GM19397 (cell line): ENCODE measurements around the gene CDSN.

Experiments used
- ATAC-seq: cut with Tn5 transposase; IDR thresholded peaks from one replicate; pipeline ENCODE4 v1.9.1; 2021; ENCODE audit warnings: mild to moderate bottlenecking, moderate library complexity; ENCODE audit not compliant: unreplicated experiment

The CDSN gene

GRCh38 chr6:31116661-31117385, 3.4 kb downstream of the CDSN start:
- no peak for ATAC-seq

GRCh38 chr6:31115941-31116560, 4.2 kb downstream of the CDSN start:
- ATAC-seq = no peak

GRCh38 chr6:31114970-31115849, 5.0 kb downstream of the CDSN start:
- no peak for ATAC-seq

- no peak for ATAC-seq
These were observed 5.7 kb downstream of the CDSN start, which contains the start of gene PSORS1C1 for GRCh38 chr6:31114541-31114878. Gene PSORS1C1 (plus strand): TSS chr6:31114800. CDS start chr6:31129633, 14,833 bp downstream.

- no peak for ATAC-seq
These were observed 6.2 kb downstream of the CDSN start for GRCh38 chr6:31113861-31114540.

- ATAC-seq = no peak
These were observed 7.8 kb downstream of the CDSN start, which contains the start of gene C6orf15 for GRCh38 chr6:31112478-31112877. Gene C6orf15 (minus strand): TSS chr6:31112575. CDS start chr6:31112555, 20 bp downstream.

- no peak for ATAC-seq
These were observed 8.5 kb downstream of the CDSN start for GRCh38 chr6:31111712-31112111.

- no peak for ATAC-seq
These were observed 9.2 kb downstream of the CDSN start for GRCh38 chr6:31110825-31111582.

GRCh38 chr6:31107052-31107451, 13.2 kb downstream of the CDSN start:
- ATAC-seq = no peak

- ATAC-seq = no peak
These were observed 17.1 kb downstream of the CDSN start for GRCh38 chr6:31103136-31103535.

GRCh38 chr6:31098449-31098938, 21.8 kb downstream of the CDSN start:
- ATAC-seq = no peak

- ATAC-seq = no peak
These were observed 23.6 kb downstream of the CDSN start for GRCh38 chr6:31096656-31097055.

- no peak for ATAC-seq
These were observed 24.0 kb downstream of the CDSN start for GRCh38 chr6:31096215-31096614.

- no peak for ATAC-seq
These were observed 25.8 kb downstream of the CDSN start for GRCh38 chr6:31094389-31094881.

- ATAC-seq = no peak
These were observed 27.3 kb downstream of the CDSN start for GRCh38 chr6:31092769-31093505.

GRCh38 chr6:31092238-31092637, 28.0 kb downstream of the CDSN start:
- no peak for ATAC-seq

GRCh38 chr6:31091680-31092079, 28.6 kb downstream of the CDSN start:
- no peak for ATAC-seq

GRCh38 chr6:31090973-31091364, 29.3 kb downstream of the CDSN start:
- ATAC-seq = no peak

- no peak for ATAC-seq
These were observed 29.8 kb downstream of the CDSN start for GRCh38 chr6:31090275-31090972.
